Skeletal muscle satellite cell (primary cell): Measurements from ENCODE around the gene BEND7.

Experiments
- H3K27me3 ChIP-seq: 2 replicates; pipeline ENCODE4 v1.7.0; 2013; ENCODE audit warnings: low read length; ENCODE audit not compliant: control insufficient read depth, insufficient read depth
- H3K36me3 ChIP-seq: 2 replicates; pipeline ENCODE4 v1.7.0; 2013; ENCODE audit warnings: mild to moderate bottlenecking, control low read depth, low read length; ENCODE audit not compliant: insufficient read depth
- H3K4me1 ChIP-seq: 2 replicates; pipeline ENCODE4 v1.7.0; 2013; ENCODE audit warnings: low read length; ENCODE audit not compliant: control insufficient read depth, insufficient read depth
- H3K4me2 ChIP-seq: 2 replicates; pipeline ENCODE4 v1.7.0; 2013; ENCODE audit warnings: mild to moderate bottlenecking, low read length
- H3K4me3 ChIP-seq: 2 replicates; pipeline ENCODE4 v1.7.0; 2013; ENCODE audit warnings: low read length
- H3K9ac ChIP-seq: 2 replicates; pipeline ENCODE4 v1.7.0; 2013; ENCODE audit warnings: mild to moderate bottlenecking, low read depth, low read length, moderate library complexity
- H3K9me3 ChIP-seq: replicated peaks from 2 replicates; pipeline ENCODE4 v1.7.0; 2013; ENCODE audit warnings: mild to moderate bottlenecking, control low read depth, low read length

BEND7 gene

DNA sequence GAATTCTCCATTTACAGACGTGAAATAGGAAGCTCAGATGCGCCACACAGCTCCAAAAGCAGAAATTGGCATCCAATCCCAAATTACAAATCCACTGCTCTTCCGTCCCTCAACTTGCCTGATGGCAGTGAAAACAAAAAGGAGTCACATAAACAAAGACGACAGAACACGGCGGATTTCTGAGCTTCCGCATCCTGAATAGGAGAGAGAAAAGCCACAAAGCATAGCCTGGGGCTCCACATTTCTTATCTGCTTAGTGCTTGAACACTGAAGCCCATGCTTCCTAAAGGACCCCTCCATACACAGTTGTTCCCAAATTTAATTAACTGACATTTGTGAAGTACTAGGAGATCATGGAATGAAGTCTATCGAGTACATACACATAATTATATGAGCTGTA lies 32.6 kb downstream of the BEND7 start:
- Histone ChIP-seq H3K4me1 (no peaks in the 10 kb centered on the region), H3K4me3 (no peak overlapping the region), H3K9ac (no peak overlapping the region), H3K27me3 (no peaks in the 10 kb centered on the region), H3K36me3 (no peaks in the 10 kb centered on the region), H3K4me2 (no peak overlapping the region), H3K9me3 (no peaks in the 10 kb centered on the region)

DNA sequence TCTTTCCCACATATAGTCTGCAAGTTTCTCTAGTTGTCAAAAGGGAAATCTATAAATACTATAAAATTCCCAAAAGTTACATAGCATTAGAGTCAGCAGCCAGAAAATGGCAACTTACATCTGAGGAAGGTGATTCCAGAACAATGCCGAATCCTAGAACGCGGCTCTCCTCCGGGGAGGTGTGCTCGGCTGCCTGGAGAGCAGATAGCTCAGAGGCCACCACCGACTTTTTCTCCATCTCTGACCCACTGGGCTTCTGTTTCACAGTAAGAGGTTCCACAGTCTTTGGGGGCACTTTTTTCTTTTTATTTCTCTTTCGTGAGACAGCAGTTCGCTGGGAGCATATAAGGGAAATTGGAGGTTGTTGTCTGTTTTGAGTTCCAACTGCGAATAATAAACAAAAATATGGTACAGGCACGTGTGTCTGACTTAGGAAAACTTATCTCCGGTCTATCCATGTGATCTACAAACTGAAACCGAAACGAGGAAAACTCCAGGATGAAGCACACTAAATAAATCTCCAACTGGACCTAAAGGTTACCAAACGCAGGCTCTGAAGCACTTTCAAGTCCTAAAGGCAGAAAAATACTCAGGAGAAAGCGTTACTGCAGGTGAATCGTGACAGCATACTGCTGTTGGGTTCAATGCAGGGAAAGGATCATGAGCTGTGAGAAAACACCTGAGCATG lies 36.2 kb downstream of the BEND7 start:
- no peaks in the 10 kb centered on the region for H3K27me3 ChIP-seq
- H3K4me2 ChIP-seq: no peak overlapping the region
- H3K9ac ChIP-seq: no peak overlapping the region
- H3K9me3 ChIP-seq: no peaks in the 10 kb centered on the region
- H3K4me1 ChIP-seq: no peaks in the 10 kb centered on the region
- H3K4me3 ChIP-seq: no peak overlapping the region
- H3K36me3 ChIP-seq: no peaks in the 10 kb centered on the region

DNA sequence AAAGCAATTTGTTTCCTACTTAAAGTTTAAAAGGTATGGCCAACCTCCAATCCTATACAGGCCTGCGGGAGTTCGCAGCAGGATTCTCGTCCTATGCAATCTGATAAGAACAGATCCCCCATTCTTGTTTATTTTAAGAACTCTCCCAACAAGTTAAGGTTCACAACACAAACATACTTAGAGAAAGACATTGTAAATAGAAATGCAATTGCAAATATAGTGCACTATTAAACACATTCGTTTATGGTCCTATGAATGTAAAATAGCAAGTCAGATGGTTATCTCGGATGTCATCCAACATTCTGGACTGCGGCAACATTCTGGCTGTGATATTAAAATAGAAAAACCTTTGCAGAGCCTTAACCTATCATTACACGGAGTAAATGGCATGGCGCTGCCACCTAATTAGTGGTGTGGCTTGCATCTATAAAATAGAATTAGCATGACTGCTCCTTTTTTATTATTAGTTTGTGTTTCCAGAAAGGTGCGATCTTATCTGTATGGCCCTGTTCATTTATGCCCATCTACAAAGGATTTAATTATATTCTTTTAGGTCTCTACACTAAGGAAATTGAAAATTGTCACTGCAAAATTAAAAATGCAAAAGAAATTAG lies 37.0 kb downstream of the BEND7 start:
- Histone ChIP-seq H3K9ac (no peak overlapping the region), H3K4me1 (no peaks in the 10 kb centered on the region), H3K4me2 (no peak overlapping the region), H3K27me3 (no peaks in the 10 kb centered on the region), H3K9me3 (no peaks in the 10 kb centered on the region), H3K4me3 (no peak overlapping the region), H3K36me3 (no peaks in the 10 kb centered on the region)

DNA sequence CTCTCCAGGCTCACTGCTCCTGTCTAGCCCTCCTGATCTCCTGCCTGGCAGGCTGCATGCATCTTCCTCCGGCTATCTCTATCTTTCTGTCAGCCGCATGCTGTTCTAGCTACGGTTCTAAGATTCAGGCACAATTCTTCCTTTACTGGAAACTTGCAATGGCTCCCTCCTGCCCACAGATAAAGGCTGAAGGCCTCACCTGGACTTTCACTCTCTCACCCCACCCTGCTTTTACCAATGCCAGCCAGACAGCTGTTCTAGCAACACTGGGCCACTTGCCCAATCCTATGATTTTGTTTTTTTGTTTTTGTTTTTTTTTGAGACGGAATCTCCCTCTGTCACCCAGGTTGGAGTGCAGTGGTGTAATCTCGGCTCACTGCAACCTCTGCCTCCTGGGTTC lies 38.3 kb downstream of the BEND7 start:
- H3K4me2 ChIP-seq: no peak overlapping the region
- H3K9me3 ChIP-seq: no peaks in the 10 kb centered on the region
- no peaks in the 10 kb centered on the region for H3K27me3 ChIP-seq
- no peaks in the 10 kb centered on the region for H3K4me1 ChIP-seq
- no peaks in the 10 kb centered on the region for H3K36me3 ChIP-seq
- H3K4me3 ChIP-seq: no peak overlapping the region
- no peak overlapping the region for H3K9ac ChIP-seq

DNA sequence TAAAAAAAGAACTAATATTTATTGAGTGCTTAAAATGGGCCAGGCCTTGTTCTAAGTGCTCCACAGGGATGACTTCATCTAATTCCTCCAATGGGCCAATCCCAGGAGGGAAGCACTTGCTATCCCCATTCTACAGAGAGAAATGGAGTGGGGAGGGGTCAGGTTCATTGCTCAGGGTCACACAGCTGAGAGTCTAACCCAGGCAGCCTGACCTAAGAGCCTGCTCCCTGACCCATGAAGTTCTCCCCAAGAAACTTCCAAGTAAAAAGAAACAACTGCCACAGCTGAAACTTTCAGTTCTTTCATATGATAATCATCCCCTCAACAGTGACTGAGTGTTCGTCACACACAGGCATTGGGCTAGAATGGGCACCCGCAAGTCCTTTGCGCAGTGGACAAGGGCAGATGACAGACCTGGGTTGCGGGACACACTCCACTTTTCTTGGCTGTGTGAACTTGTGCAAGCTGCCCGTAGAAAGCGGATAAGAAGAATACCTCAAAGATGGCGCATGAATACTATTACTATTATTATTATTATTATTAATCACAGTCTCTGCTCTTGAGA lies 39.7 kb downstream of the BEND7 start:
- Histone ChIP-seq H3K36me3 (no peaks in the 10 kb centered on the region), H3K4me2 (no peak overlapping the region), H3K9me3 (no peaks in the 10 kb centered on the region), H3K27me3 (no peaks in the 10 kb centered on the region), H3K9ac (no peak overlapping the region), H3K4me1 (no peaks in the 10 kb centered on the region), H3K4me3 (no peak overlapping the region)

DNA sequence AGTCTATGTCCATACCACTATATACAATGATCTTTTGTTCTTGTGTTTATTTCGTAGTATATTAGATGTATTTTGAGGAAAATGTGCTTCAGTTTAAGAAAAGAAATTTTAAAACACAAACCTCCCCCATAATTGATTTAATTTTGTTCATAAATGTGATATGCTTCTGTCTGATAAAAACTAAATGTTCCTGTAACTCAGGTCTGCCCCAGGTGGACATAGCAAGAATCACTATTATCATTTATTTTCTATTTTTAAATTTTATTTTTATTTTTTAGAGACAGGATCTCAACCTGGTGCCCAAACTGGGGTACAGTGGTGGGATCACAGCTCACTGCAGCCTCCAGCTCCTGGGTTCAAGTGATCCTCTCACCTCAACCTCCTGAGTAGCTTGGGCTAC lies 43.2 kb downstream of the BEND7 start:
- Histone ChIP-seq H3K27me3 (no peaks in the 10 kb centered on the region), H3K4me2 (no peak overlapping the region), H3K36me3 (no peaks in the 10 kb centered on the region), H3K4me1 (no peaks in the 10 kb centered on the region), H3K9ac (no peak overlapping the region), H3K4me3 (no peak overlapping the region), H3K9me3 (no peaks in the 10 kb centered on the region)

DNA sequence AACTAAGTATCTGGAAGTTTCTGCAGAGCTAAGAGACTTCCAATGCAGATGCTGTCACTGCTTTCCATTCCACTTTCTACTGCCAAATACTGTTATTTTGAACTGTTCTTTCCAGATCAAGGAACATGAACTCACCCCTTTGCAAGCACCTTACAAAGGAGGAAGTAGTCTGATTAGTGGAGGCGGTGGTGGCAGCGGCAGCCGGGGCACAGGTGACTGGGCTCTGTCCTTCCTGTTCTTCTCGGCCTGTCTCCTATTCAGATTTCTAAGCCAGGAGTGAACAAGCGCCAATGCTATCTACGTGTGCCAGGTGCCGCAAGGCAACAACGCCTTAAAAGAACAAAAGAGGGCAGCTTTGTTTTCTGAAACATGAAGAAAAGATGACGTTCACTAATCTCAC lies 44.9 kb downstream of the BEND7 start:
- Histone ChIP-seq H3K36me3 (no peaks in the 10 kb centered on the region), H3K4me1 (no peaks in the 10 kb centered on the region), H3K4me3 (no peak overlapping the region), H3K27me3 (no peaks in the 10 kb centered on the region), H3K9me3 (no peaks in the 10 kb centered on the region), H3K4me2 (no peak overlapping the region), H3K9ac (no peak overlapping the region)

DNA sequence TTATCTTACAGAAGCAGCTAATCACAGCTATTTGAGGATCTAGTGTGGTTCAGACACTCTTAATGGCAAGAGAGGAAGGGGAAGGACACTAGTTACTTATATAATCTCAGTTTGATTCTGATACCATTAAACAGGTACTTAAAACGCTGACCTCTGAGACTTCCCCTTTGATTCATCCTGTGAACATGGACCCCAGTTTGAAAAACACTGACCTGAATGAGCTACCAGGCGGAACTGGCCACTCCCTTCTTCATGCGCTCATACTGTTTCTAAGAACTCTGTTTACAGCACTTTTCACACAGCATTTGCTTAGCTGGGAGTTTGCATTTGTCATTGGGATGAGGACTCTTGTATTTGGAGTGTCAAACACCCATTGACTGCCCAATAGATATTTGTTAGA lies 45.7 kb downstream of the BEND7 start:
- Histone ChIP-seq H3K9ac (no peak overlapping the region), H3K4me2 (no peak overlapping the region), H3K36me3 (no peaks in the 10 kb centered on the region), H3K27me3 (no peaks in the 10 kb centered on the region), H3K4me1 (no peaks in the 10 kb centered on the region), H3K4me3 (no peak overlapping the region), H3K9me3 (no peaks in the 10 kb centered on the region)

DNA sequence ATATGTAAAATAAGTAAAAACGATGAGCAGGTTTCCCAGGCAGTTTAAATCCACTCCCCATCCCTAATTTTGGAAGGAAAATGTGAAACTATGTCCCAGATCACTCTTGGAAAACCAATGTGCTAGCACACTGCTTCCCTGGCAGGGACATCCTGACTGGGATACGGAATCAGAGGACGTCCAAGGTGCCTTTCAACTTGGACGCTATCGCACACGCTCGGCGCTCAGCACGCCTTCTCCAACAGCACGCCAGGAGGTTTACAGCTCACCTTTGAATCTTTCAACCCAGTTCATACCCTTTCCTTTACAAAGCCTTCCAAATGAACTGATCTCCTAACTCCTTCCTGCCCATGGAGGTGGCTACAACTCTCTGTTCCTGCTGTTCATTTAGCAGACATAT lies 47.1 kb downstream of the BEND7 start:
- Histone ChIP-seq H3K9me3 (no peaks in the 10 kb centered on the region), H3K4me2 (no peak overlapping the region), H3K27me3 (no peaks in the 10 kb centered on the region), H3K36me3 (no peaks in the 10 kb centered on the region), H3K9ac (no peak overlapping the region), H3K4me3 (no peak overlapping the region), H3K4me1 (no peaks in the 10 kb centered on the region)

DNA sequence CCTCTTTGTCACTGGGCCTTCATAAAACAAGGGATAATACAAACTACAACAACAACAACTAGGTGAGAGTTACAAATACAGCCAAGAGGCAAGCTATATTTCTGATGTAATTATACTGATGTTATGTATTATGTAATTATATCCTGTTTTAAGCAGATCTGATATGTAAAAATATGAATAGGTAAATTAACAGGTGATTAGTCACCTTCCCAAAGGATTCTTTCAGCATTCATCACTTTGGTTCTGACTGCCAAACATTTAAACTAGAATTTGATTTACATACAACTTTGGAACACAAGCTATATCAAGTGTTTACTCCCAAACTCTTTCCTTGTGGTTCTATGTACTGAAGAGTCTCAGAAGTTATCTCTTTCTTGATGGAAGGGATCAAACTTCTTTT lies 53.7 kb downstream of the BEND7 start:
- no peak overlapping the region for H3K4me3 ChIP-seq
- no peaks in the 10 kb centered on the region for H3K4me1 ChIP-seq
- H3K9me3 ChIP-seq: no peaks in the 10 kb centered on the region
- no peaks in the 10 kb centered on the region for H3K27me3 ChIP-seq
- H3K4me2 ChIP-seq: no peak overlapping the region
- no peaks in the 10 kb centered on the region for H3K36me3 ChIP-seq
- no peak overlapping the region for H3K9ac ChIP-seq

DNA sequence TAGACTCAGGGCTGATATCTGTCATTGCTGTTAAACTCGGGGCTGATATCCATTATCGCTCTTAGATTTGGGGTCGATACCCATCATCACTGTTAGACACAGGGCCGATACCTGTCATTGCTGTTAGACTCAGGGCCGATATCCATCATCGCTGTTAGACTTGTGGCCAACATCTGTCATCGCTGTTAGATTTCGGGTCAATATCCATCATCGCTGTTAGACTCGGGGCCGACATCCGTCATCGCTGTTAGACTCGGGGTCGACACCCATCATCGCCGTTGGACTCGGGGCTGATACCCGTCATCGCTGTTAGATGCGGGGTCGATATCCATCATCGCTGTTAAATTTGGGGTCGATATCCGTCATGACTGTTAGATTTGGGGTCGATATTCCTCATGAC lies 54.8 kb downstream of the BEND7 start:
- no peaks in the 10 kb centered on the region for H3K9me3 ChIP-seq
- no peak overlapping the region for H3K4me3 ChIP-seq
- no peaks in the 10 kb centered on the region for H3K4me1 ChIP-seq
- no peak overlapping the region for H3K9ac ChIP-seq
- H3K36me3 ChIP-seq: no peaks in the 10 kb centered on the region
- no peak overlapping the region for H3K4me2 ChIP-seq
- no peaks in the 10 kb centered on the region for H3K27me3 ChIP-seq

DNA sequence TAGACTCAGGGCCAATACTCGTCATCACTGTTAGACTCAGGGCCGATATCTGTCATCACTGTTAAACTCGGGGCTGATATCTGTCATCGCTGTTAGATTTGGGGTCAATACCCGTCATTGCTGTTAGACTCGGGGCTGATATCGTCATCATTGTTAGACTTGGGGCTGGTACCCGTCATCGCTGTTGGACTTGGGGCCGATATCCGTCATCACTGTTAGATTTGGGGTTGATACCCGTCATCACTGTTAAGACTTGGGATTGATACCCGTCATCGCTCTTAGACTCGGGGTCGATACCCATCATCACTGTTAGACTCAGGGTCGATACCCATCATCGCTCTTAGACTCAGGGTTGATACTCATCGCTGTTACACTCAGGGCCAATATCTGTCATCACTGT lies 56.5 kb downstream of the BEND7 start:
- Histone ChIP-seq H3K4me2 (no peak overlapping the region), H3K36me3 (no peaks in the 10 kb centered on the region), H3K4me3 (no peak overlapping the region), H3K9ac (no peak overlapping the region), H3K27me3 (no peaks in the 10 kb centered on the region), H3K4me1 (no peaks in the 10 kb centered on the region), H3K9me3 (no peaks in the 10 kb centered on the region)
